Measurements from ENCODE around the gene GCHFR.

Gene GCHFR

DNA sequence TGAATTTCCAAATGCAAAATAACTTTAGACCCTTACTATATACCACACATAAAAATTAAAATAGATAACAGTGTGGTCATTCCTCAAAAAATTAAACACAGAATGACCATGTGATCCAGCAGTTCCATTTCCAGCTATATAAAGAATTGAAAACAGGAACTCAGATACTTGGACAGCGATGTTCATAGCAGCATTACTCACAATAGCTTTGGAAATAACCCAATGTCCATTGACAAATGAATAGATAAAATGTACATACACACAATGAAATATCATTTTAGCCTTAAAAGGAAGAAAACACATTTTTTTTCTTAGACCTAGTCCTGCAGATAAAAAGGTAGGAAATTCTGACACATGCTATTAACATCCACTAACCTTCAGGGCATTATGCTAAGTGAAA, 42.2 kb upstream of the GCHFR start:
- no peak for TF ChIP-seq YY1 (IDR thresholded peaks at IDR 0.05; ENCODE audit: low read depth)
- no peak for TF ChIP-seq NFIC (IDR thresholded peaks at IDR 0.05)
- TF ChIP-seq, protein P1, sequence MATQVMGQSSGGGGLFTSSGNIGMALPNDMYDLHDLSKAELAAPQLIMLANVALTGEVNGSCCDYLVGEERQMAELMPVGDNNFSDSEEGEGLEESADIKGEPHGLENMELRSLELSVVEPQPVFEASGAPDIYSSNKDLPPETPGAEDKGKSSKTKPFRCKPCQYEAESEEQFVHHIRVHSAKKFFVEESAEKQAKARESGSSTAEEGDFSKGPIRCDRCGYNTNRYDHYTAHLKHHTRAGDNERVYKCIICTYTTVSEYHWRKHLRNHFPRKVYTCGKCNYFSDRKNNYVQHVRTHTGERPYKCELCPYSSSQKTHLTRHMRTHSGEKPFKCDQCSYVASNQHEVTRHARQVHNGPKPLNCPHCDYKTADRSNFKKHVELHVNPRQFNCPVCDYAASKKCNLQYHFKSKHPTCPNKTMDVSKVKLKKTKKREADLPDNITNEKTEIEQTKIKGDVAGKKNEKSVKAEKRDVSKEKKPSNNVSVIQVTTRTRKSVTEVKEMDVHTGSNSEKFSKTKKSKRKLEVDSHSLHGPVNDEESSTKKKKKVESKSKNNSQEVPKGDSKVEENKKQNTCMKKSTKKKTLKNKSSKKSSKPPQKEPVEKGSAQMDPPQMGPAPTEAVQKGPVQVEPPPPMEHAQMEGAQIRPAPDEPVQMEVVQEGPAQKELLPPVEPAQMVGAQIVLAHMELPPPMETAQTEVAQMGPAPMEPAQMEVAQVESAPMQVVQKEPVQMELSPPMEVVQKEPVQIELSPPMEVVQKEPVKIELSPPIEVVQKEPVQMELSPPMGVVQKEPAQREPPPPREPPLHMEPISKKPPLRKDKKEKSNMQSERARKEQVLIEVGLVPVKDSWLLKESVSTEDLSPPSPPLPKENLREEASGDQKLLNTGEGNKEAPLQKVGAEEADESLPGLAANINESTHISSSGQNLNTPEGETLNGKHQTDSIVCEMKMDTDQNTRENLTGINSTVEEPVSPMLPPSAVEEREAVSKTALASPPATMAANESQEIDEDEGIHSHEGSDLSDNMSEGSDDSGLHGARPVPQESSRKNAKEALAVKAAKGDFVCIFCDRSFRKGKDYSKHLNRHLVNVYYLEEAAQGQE (IDR thresholded peaks at IDR 0.05; ENCODE audit: low read depth), result no peak
- TF ChIP-seq EP300 (IDR thresholded peaks at IDR 0.05; ENCODE audit: borderline replicate concordance), result no peak
- TF ChIP-seq TAF1 (IDR thresholded peaks at IDR 0.05; ENCODE audit: low read depth), result no peak
- no peak for TF ChIP-seq ZBTB7A (IDR thresholded peaks at IDR 0.05; ENCODE audit: low read depth)
- no peak for TF ChIP-seq TEAD4 (IDR thresholded peaks at IDR 0.05)
- TF ChIP-seq EGR1 (IDR thresholded peaks at IDR 0.05), result no peak
- TF ChIP-seq, protein P2, sequence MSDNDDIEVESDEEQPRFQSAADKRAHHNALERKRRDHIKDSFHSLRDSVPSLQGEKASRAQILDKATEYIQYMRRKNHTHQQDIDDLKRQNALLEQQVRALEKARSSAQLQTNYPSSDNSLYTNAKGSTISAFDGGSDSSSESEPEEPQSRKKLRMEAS (IDR thresholded peaks at IDR 0.05), result no peak
- no peak for TF ChIP-seq FOXM1 (IDR thresholded peaks at IDR 0.05; ENCODE audit: borderline replicate concordance, low read depth)
- no peak for TF ChIP-seq CEBPB (IDR thresholded peaks at IDR 0.05)
- TF ChIP-seq RAD21 (IDR thresholded peaks at IDR 0.05; ENCODE audit: low read depth), result no peak
- TF ChIP-seq, protein P3, sequence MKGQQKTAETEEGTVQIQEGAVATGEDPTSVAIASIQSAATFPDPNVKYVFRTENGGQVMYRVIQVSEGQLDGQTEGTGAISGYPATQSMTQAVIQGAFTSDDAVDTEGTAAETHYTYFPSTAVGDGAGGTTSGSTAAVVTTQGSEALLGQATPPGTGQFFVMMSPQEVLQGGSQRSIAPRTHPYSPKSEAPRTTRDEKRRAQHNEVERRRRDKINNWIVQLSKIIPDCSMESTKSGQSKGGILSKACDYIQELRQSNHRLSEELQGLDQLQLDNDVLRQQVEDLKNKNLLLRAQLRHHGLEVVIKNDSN (IDR thresholded peaks at IDR 0.05), result no peak
- no peak for TF ChIP-seq TCF12 (IDR thresholded peaks at IDR 0.05; ENCODE audit: low read depth)
- no peak for TF ChIP-seq CREB1 (IDR thresholded peaks at IDR 0.05; ENCODE audit: low read depth)

DNA sequence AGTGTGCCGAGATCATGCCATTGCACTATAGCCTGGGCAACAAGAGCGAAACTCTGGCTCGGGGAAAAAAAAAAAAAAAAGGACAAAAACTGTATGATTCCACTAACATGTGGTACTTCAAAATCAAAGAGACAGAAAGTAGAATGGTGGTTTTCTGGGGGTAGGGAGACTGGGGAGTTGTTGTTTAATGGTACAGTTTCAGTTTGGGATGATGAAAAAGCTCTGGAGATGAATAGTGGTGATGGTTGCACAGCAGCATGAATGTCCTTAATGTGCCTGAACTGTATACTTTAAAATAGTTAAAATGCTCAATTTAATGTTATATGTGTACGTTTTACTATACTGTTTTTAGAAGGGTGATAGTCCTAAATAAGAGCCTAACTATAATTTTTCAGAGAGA, 41.5 kb upstream of the GCHFR start:
- no peak for TF ChIP-seq EP300 (IDR thresholded peaks at IDR 0.05; ENCODE audit: borderline replicate concordance)
- TF ChIP-seq, protein P1 (IDR thresholded peaks at IDR 0.05; ENCODE audit: low read depth), result no peak
- no peak for TF ChIP-seq TAF1 (IDR thresholded peaks at IDR 0.05; ENCODE audit: low read depth)
- no peak for TF ChIP-seq ZBTB7A (IDR thresholded peaks at IDR 0.05; ENCODE audit: low read depth)
- no peak for TF ChIP-seq RAD21 (IDR thresholded peaks at IDR 0.05; ENCODE audit: low read depth)
- no peak for TF ChIP-seq NFIC (IDR thresholded peaks at IDR 0.05)
- TF ChIP-seq YY1 (IDR thresholded peaks at IDR 0.05; ENCODE audit: low read depth), result no peak
- TF ChIP-seq CREB1 (IDR thresholded peaks at IDR 0.05; ENCODE audit: low read depth), result no peak
- TF ChIP-seq, protein P3 (IDR thresholded peaks at IDR 0.05), result no peak
- TF ChIP-seq CEBPB (IDR thresholded peaks at IDR 0.05), result no peak
- TF ChIP-seq FOXM1 (IDR thresholded peaks at IDR 0.05; ENCODE audit: borderline replicate concordance, low read depth), result no peak
- TF ChIP-seq EGR1 (IDR thresholded peaks at IDR 0.05), result no peak
- TF ChIP-seq TCF12 (IDR thresholded peaks at IDR 0.05; ENCODE audit: low read depth), result no peak
- no peak for TF ChIP-seq TEAD4 (IDR thresholded peaks at IDR 0.05)
- TF ChIP-seq, protein P2 (IDR thresholded peaks at IDR 0.05), result no peak

DNA sequence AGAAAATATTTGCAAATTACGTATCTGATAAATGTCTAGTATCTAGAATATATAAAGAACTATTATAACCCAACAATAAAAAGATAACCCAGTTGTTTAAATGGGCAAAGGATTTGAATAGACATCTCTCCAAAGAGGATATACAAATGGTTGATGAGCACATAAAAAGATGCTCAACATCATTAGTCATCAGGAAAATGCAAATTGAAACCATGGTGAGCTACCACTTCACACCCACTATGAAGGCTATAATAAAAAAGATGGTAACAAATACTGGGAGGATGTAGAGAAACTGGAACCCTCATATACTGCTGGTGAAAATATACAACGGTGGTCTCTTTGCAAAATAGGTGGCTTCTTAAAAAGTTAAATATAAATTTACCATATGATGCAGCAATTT, 40.9 kb upstream of the GCHFR start:
- TF ChIP-seq, protein P1 (IDR thresholded peaks at IDR 0.05; ENCODE audit: low read depth), result no peak
- TF ChIP-seq RAD21 (IDR thresholded peaks at IDR 0.05; ENCODE audit: low read depth) (no peak), EP300 (IDR thresholded peaks at IDR 0.05; ENCODE audit: borderline replicate concordance) (no peak), CEBPB (IDR thresholded peaks at IDR 0.05) (no peak), ZBTB7A (IDR thresholded peaks at IDR 0.05; ENCODE audit: low read depth) (no peak), FOXM1 (IDR thresholded peaks at IDR 0.05; ENCODE audit: borderline replicate concordance, low read depth) (no peak), EGR1 (IDR thresholded peaks at IDR 0.05) (no peak), NFIC (IDR thresholded peaks at IDR 0.05) (no peak), YY1 (IDR thresholded peaks at IDR 0.05; ENCODE audit: low read depth) (no peak), TEAD4 (IDR thresholded peaks at IDR 0.05) (no peak), CREB1 (IDR thresholded peaks at IDR 0.05; ENCODE audit: low read depth) (no peak), TAF1 (IDR thresholded peaks at IDR 0.05; ENCODE audit: low read depth) (no peak), TCF12 (IDR thresholded peaks at IDR 0.05; ENCODE audit: low read depth) (no peak)
- TF ChIP-seq, protein P2 (IDR thresholded peaks at IDR 0.05), result no peak
- TF ChIP-seq, protein P3 (IDR thresholded peaks at IDR 0.05), result no peak
